K562 (cell line): Measurements from ENCODE around the gene EIF4E1B. TPM values are rescaled to one million over a fixed set of nuclear protein-coding genes. Genes with fewer than 3 reads are reported as not detected.
A peak's percentile ranks its signal among the peaks of the same experiment; 100 is the strongest.

Experiments used
- ATAC-seq: fragments of 200-7000 bp; cut with Tn5 transposase; 3 replicates; pipeline ENCODE4 v1.9.1; 2020; ENCODE audit warnings: moderate library complexity
- BruUV-seq: library from RNA; stranded (reverse); fragments of 400-500 nt; replicated peaks from 2 replicates; lab custom pipeline; 2021; lab: Mats Ljungman, UMichigan
- CTCF ChIA-PET: fragments of 300-600 bp; formaldehyde crosslinking; extraction: SDS; loops from one replicate; lab custom pipeline; 2021; ENCODE audit warnings: low intra/inter-chr PET ratio; lab: Yijun Ruan, JAX
- POLR2A ChIA-PET: fragments of 300-600, 350-650 bp; sonication (Branson Sonifier 250); formaldehyde crosslinking; extraction: SDS; loops from one replicate; lab custom pipeline; 2021; ENCODE audit warnings: antibody characterized with exemption, inconsistent platforms; lab: Yijun Ruan, JAX
- DNase-seq, 4 experiments: peaks; one replicate each; pipeline versions ENCODE4 v3.0.0 to v3.0.0-alpha.2; 2011 to 2018; ENCODE audit warnings: low spot score in 3 of 4, mixed read lengths in 3 of 4; ENCODE audit errors: extremely low read depth in 1 of 4
- FAIRE-seq: peaks from 2 replicates; lab custom pipeline; 2011; peaks lifted over from hg19 to GRCh38; lab: Jason Lieb, UNC
- H2AFZ ChIP-seq: 2 replicates; pipeline ENCODE4 v1.6.0; 2011; ENCODE audit warnings: low read depth, low read length, control low read depth, inconsistent platforms
- H3K27ac ChIP-seq: fragments of 200-600 bp; 3 replicates; pipeline ENCODE4 v1.8.0; 2011; ENCODE audit warnings: low read depth, mild to moderate bottlenecking, control low read depth, inconsistent platforms, low read length, moderate library complexity, mixed read lengths; ENCODE audit errors: extremely low read depth
- H3K27me3 ChIP-seq, 2 experiments: fragments of 300-600 bp in 1 of 2; 2 replicates in 1 of 2; 3 replicates in 1 of 2; pipeline versions ENCODE4 v1.6.0 to v1.8.0; 2011; ENCODE audit warnings: inconsistent platforms in 2 of 2, low read length in 2 of 2, mild to moderate bottlenecking in 1 of 2, mixed read lengths in 1 of 2, moderate library complexity in 1 of 2; ENCODE audit not compliant: control insufficient read depth in 2 of 2, insufficient read depth in 2 of 2
- H3K36me3 ChIP-seq: fragments of 300-600 bp; 3 replicates; pipeline ENCODE4 v1.8.0; 2011; ENCODE audit warnings: mild to moderate bottlenecking, low read length, inconsistent platforms; ENCODE audit not compliant: control insufficient read depth, insufficient read depth
- H3K4me1 ChIP-seq, 2 experiments: fragments of 200-600 bp in 1 of 2; replicated peaks in 1 of 2; 2 replicates in 1 of 2; 3 replicates in 1 of 2; pipeline versions ENCODE4 v1.5.1 to v1.8.0; 2011; ENCODE audit warnings: inconsistent platforms in 2 of 2, low read length in 2 of 2, mild to moderate bottlenecking in 1 of 2, mixed read lengths in 1 of 2, moderate library complexity in 1 of 2; ENCODE audit not compliant: control insufficient read depth in 2 of 2, insufficient read depth in 2 of 2
- H3K4me2 ChIP-seq: 2 replicates; pipeline ENCODE4 v1.6.1; 2011; ENCODE audit warnings: low read length, control low read depth, inconsistent platforms, mixed read lengths; ENCODE audit not compliant: insufficient read depth
- H3K4me3 ChIP-seq: fragments of 200-600 bp; sonication (generic), shearing (Covaris generic); 2 replicates; pipeline ENCODE4 v1.5.1; 2016; ENCODE audit warnings: control low read depth, inconsistent platforms
- H3K79me2 ChIP-seq: fragments of 200-600 bp; 3 replicates; pipeline ENCODE4 v1.8.0; 2011; ENCODE audit warnings: low read length, inconsistent platforms; ENCODE audit not compliant: control insufficient read depth, insufficient read depth
- H3K9ac ChIP-seq, 2 experiments: 2 replicates each; pipeline versions ENCODE4 v1.6.0 to v1.6.1; 2011; ENCODE audit warnings: low read depth in 2 of 2, low read length in 2 of 2, control low read depth in 1 of 2, inconsistent platforms in 1 of 2, mild to moderate bottlenecking in 1 of 2, mixed read lengths in 1 of 2; ENCODE audit not compliant: insufficient read depth in 1 of 2
- H3K9me1 ChIP-seq: one replicate; pipeline ENCODE4 v1.6.0; 2011; ENCODE audit warnings: inconsistent platforms, mild to moderate bottlenecking, low read length, moderate library complexity; ENCODE audit not compliant: control insufficient read depth, insufficient read depth
- H3K9me3 ChIP-seq: replicated peaks from 2 replicates; pipeline ENCODE4 v1.5.1; 2011; ENCODE audit warnings: low read depth, low read length, inconsistent platforms; ENCODE audit not compliant: control insufficient read depth, insufficient read depth
- H4K20me1 ChIP-seq: replicated peaks from 2 replicates; pipeline ENCODE4 v1.6.1; 2011; ENCODE audit warnings: low read length, inconsistent platforms, mixed read lengths; ENCODE audit not compliant: control insufficient read depth, insufficient read depth
- BCOR ChIP-seq: fragments of 450-650 bp; IDR thresholded peaks from 2 replicates; pipeline ENCODE4 v1.6.1; 2016
- KDM1A ChIP-seq, 2 experiments: fragments of 450-650 bp; IDR thresholded peaks; 2 replicates each; pipeline ENCODE4 v1.6.1; 2016; ENCODE audit warnings: mild to moderate bottlenecking in 2 of 2
- RBM25 ChIP-seq: fragments of 200-400 bp; formaldehyde crosslinking; IDR thresholded peaks from 2 replicates; pipeline ENCODE4 v1.6.1; 2018; ENCODE audit warnings: low read length, low read depth, moderate library complexity; ENCODE audit not compliant: severe bottlenecking
- SMARCA5 ChIP-seq: fragments of 450-650 bp; IDR thresholded peaks from 2 replicates; pipeline ENCODE4 v1.6.1; 2016
- SREBF1 ChIP-seq: fragments of 150-350 bp; IDR thresholded peaks from 2 replicates; pipeline ENCODE4 v1.6.1; 2014; ENCODE audit warnings: antibody characterized with exemption, low read depth, low read length, borderline replicate concordance
- TSHZ1 ChIP-seq: fragments of 250-450 bp; sonication (Bioruptor Pico); IDR thresholded peaks from 2 replicates; pipeline ENCODE4 v1.4.0; 2020; ENCODE audit warnings: mild to moderate bottlenecking, moderate library complexity
- ZNF3 ChIP-seq: fragments of 250-450 bp; sonication (Bioruptor Pico); IDR thresholded peaks from 2 replicates; pipeline ENCODE4 v1.5.0; 2021; ENCODE audit warnings: mild to moderate bottlenecking, moderate library complexity
- WGBS: fragments of 100-300 bp; shearing (Covaris generic); methylation state at CpG from one replicate; pipeline ENCODE4 v1.1.6; 2016; ENCODE audit warnings: low coverage, mixed read lengths; ENCODE audit not compliant: insufficient coverage; ENCODE audit errors: missing lambda C conversion rate; 5-methylcytosine and 5-hydroxymethylcytosine counted together
- in situ Hi-C: fragments of 300-500 bp; cut with MboI; formaldehyde crosslinking; loops from 4 replicates; pipeline ENCODE4 v1.15.0; 2018; ENCODE audit warnings: inconsistent platforms, mixed read lengths
- intact Hi-C: fragments of 100-400 bp; cut with micrococcal nuclease; formaldehyde crosslinking; loops from 2 replicates; pipeline ENCODE4 v1.14.2; 2022
- polyA plus RNA-seq, 8 experiments: library from polyadenylated mRNA; depleted of rRNA in 4 of 8; stranded (reverse) in 5 of 8; unstranded in 3 of 8; fragments of >200 nt; fragmentation: Nextera tagmentation in 2 of 8; fragmentation: Illumina TruSeq in 1 of 8; extraction: Ambion mirVana in 2 of 8; extraction: Trizol in 1 of 8; gene quantifications; 2 replicates each; pipeline versions ENCODE4 v1.2.1 to v1.2.3, GENCODE V29; 2011 to 2014; ENCODE audit warnings: inconsistent platforms in 1 of 8, missing spikeins in 1 of 8
- total RNA-seq, 7 experiments: library from RNA; depleted of rRNA in 6 of 7; stranded (reverse); fragments of >200 nt in 6 of 7; fragmentation: Illumina TruSeq in 2 of 7; extraction: Trizol in 2 of 7; gene quantifications; 2 replicates each; pipeline versions ENCODE4 v1.2.1 to v1.2.3, GENCODE V29; 2011 to 2021; ENCODE audit warnings: low replicate concordance in 1 of 7

EIF4E1B gene
- total and polyA plus RNA-seq, 9 of the 15 experiments (the other 6 are each of a cell fraction or from before 2014, with no cell fraction given), result not detected

- ChIA-PET POLR2A (interaction anchor here (0.6 to 1.6 kb wide), 2 partner anchors 17 to 22 kb away, joined by 3 read pairs; no protein-coding TSS in a partner anchor), CTCF (no interaction called here)
- intact Hi-C loops (no loop called here), in situ Hi-C loops (no loop called here)
- Histone ChIP-seq H3K9ac (no peak overlapping the region), H3K79me2 (no peaks in the 10 kb centered on the region), H2AFZ (no peak overlapping the region), H3K27ac (no peak overlapping the region), H3K4me3 (no peak overlapping the region), H3K36me3 (no peaks in the 10 kb centered on the region), H3K27me3 (peaks cover 31 to 52% of the 10 kb centered on the region in 2 experiments), H3K9me3 (no peaks in the 10 kb centered on the region), H3K4me1 (peaks cover 2 to 6% of the 10 kb centered on the region in 2 experiments; a peak in 3 of 5 replicates), H3K4me2 (no peak overlapping the region), H3K9me1 (no peaks in the 10 kb centered on the region), H4K20me1 (peaks cover 4% of the 10 kb centered on the region; the same call in 1 of the 2 replicates)
- ATAC-seq, result no peak
- DNase-seq, result no peak
- 53% methylated on average over 3 of the region's 3 CpGs for WGBS
- BruUV-seq, result no TSS peak
- TF ChIP-seq KDM1A (IDR thresholded peaks at IDR 0.05) (0 out of 4 replicates have a peak, but pooled peaks of 1 of the 2 experiments have one; percentile 9), TSHZ1 (CRISPR knock-in tag) (no peak), SREBF1 (no peak), RBM25 (peak; percentile 88), SMARCA5 (peak; percentile 64; the same call in 1 of the 2 replicates), BCOR (peak; percentile 45; the same call in 1 of the 2 replicates), ZNF3 (CRISPR knock-in tag) (0 out of 2 replicates have a peak, but pooled peaks have one; percentile 22)
- FAIRE-seq, result no peak
Observed at GRCh38 chr5:176638437-176638836, 8.0 kb downstream of the EIF4E1B start.
